Cardiac fibroblast (primary cell): ENCODE results near the gene SMC6.

Experiments
- DNase-seq, 2 donors: peaks; one replicate each; pipeline versions ENCODE4 v3.0.0 to v3.0.0-alpha.2; 2010; ENCODE audit warnings: low read depth in 2 of 2
- H3K4me3 ChIP-seq, 2 donors: replicated peaks in 1 of 2; 1 replicate in 1 of 2; 2 replicates in 1 of 2; pipeline ENCODE4 v1.5.1; 2011; ENCODE audit warnings: low read depth in 2 of 2, low read length in 2 of 2, mild to moderate bottlenecking in 2 of 2, moderate library complexity in 1 of 2
- TF ChIP-seq, protein P1 (sequence below): IDR thresholded peaks from one replicate; pipeline ENCODE4 v1.5.1; 2011; ENCODE audit warnings: low read depth, mild to moderate bottlenecking, low read length, inconsistent platforms

Gene SMC6

DNA sequence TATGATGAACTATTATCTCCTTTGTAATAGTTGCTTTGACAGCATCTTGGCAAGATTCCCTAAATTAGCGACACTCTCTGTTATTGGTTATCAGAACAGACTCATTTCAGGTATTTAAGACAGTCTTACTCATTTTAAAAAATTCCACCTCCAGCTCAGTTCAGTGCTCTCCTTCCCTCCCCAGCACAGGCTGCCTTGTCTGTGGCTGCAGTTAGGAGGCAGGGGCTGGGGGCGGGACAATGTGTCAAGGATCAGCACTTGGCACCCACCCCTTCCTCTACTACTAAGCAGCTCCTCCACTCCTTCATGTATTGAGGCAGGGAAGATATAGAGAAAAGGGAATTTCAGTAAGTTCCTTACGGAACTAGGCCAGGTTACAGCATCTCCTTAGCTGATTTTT lies 128.2 kb downstream of the SMC6 start:
- no peak overlapping the region for H3K4me3 ChIP-seq
- DNase-seq: no peak
- TF ChIP-seq, protein P1, sequence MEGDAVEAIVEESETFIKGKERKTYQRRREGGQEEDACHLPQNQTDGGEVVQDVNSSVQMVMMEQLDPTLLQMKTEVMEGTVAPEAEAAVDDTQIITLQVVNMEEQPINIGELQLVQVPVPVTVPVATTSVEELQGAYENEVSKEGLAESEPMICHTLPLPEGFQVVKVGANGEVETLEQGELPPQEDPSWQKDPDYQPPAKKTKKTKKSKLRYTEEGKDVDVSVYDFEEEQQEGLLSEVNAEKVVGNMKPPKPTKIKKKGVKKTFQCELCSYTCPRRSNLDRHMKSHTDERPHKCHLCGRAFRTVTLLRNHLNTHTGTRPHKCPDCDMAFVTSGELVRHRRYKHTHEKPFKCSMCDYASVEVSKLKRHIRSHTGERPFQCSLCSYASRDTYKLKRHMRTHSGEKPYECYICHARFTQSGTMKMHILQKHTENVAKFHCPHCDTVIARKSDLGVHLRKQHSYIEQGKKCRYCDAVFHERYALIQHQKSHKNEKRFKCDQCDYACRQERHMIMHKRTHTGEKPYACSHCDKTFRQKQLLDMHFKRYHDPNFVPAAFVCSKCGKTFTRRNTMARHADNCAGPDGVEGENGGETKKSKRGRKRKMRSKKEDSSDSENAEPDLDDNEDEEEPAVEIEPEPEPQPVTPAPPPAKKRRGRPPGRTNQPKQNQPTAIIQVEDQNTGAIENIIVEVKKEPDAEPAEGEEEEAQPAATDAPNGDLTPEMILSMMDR: no peak

DNA sequence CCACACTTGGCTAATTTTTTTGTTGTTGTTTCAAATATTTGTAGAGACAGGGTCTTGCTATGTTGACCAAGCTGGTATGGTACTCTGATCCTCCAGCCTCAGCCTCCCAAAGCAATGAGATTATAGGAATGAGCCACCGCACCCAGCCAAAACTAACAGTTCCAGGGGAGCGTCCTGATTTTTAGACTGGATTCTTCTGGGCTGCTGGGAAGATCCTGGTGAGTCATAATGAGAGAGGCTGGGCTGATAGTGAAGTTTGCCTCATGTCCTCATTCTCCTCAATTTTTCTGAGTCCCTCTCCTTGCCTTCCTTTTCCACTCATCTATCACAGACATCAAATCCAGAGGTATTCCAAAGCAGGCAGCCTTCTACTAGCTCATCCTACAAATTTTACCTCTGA lies 131.8 kb downstream of the SMC6 start:
- H3K4me3 ChIP-seq: no peak overlapping the region
- TF ChIP-seq, protein P1: no peak
- peak; percentile 46 to 57 for DNase-seq

DNA sequence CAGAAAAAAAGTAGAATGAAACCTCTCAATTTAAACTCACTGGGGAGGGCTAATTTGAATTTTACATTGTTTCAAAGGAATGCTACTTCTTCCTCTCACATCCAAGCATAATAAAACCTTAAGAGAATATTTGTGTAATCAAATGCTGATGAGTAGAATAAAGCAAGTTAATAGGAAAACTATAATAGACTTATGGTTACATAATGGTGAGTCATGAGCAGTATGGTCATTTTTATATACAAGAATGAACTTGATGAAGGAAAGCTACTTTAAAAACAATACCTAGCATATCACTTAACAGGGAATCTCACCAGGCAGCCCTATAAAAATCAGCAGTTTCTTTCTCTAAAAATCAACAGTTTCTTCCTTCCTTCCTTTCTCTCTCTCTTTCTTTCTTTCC lies 132.8 kb downstream of the SMC6 start:
- no peak overlapping the region for H3K4me3 ChIP-seq
- TF ChIP-seq, protein P1: no peak
- DNase-seq: peak; percentile 44 to 67

DNA sequence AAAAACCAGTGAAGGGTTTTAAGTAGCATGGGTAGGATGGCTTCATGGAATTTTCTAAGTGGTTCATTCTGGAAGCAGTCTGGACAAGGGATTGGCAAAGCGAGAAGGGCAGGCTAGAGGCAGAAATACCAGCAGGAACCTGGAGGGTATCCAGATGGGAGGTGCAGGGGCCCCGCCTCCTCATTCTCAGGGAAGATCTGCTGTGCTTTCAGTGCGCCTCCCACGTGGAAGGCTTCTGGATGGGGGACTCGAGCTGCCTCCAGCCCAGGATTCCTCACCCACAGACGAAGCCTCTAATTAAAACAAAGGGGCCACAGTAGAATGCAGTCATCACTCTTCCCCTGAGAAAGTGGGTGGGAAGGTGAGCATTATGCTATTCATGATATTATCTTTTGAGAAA lies 133.3 kb downstream of the SMC6 start:
- DNase-seq: peak; percentile 43 to 71
- TF ChIP-seq, protein P1: no peak
- H3K4me3 ChIP-seq: no peak overlapping the region

DNA sequence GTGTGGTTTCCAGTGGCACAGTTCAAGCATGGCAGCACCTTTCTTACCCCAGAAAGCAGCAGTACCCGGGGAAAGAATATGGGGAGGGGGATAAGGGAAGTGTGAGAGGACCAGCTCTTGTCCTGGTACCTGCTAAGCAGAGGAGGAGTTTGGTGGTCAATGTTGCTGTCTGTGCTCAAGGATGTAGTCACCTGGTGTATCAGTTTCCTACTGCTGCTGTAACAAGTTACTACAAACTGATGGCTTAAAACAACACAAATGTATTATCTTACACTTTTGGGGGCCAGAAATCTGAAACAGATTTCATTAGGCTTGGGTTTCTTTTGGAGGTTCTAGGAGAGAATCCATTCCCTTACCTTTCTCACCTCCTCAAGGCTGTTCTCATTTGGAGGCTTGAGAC lies 135.7 kb downstream of the SMC6 start:
- TF ChIP-seq, protein P1: no peak
- no peak overlapping the region for H3K4me3 ChIP-seq
- DNase-seq: no peak

DNA sequence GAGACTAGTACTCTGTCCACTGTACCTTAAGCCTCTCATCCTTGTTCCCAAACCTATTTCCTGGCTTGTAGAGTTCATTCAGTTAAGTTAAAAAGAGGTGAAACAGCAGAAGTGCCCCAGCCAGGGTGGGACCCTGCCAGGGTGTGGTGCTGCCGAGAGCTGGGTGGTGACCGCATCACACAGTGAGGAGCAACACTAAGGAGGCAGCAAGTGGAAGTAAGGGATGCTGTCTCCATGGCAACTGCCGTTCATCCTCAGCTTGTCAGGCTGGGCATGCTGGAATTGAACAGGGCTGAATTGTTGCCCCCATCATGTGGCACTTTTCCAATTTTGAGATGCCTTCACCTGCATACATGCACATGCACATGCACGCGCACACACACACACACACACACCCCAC lies 136.1 kb downstream of the SMC6 start:
- no peak overlapping the region for H3K4me3 ChIP-seq
- TF ChIP-seq, protein P1: no peak
- DNase-seq: no peak

DNA sequence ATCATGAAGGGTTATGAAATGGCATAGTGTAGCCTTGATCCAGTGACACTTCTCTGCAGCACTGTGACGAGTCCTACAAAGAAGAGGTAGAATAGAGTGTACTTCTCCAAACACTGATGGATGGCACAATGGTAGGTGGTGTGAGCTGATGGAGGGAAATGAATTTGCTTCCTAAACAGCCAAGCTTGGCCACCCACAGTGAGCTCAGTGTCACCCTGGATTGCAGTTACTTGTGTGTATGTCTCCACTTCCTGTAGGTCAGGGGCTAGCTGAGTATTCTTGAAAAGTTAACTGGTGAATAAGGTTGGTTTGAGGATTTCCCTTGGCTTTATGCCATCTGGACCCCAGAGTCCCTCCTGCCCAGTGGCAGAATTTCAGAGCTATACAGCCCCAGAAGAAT lies 137.2 kb downstream of the SMC6 start:
- no peak for DNase-seq
- no peak overlapping the region for H3K4me3 ChIP-seq
- TF ChIP-seq, protein P1: no peak
